Hepatocyte (in vitro differentiated cells): ENCODE results near the gene OR2M5.

ENCODE experiments used
- CTCF ChIP-seq: fragments of 200-600 bp; sonication (generic); IDR thresholded peaks from 2 replicates; pipeline ENCODE4 v1.5.1; 2016; ENCODE audit warnings: antibody characterized with exemption, mild to moderate bottlenecking; ENCODE audit not compliant: poor library complexity
- EZH2 ChIP-seq: fragments of 200-600 bp; sonication (generic); IDR thresholded peaks from 2 replicates; pipeline ENCODE4 v1.6.1; 2016; ENCODE audit warnings: antibody characterized with exemption, mild to moderate bottlenecking, borderline replicate concordance
- EZH2phosphoT487 ChIP-seq: fragments of 200-600 bp; sonication (generic); IDR thresholded peaks from one replicate; pipeline ENCODE4 v1.6.1; 2018; ENCODE audit warnings: antibody characterized with exemption, mild to moderate bottlenecking, low read depth, moderate library complexity; ENCODE audit not compliant: unreplicated experiment, severe bottlenecking

GRCh38 chr1:248165186-248165585 lies 20.2 kb downstream of the OR2M5 start:
- TF ChIP-seq CTCF: no peak
- TF ChIP-seq EZH2: no peak
- no peak for TF ChIP-seq EZH2phosphoT487
